ENCODE results near the gene ANKRD28.

ANKRD28 gene

DNA sequence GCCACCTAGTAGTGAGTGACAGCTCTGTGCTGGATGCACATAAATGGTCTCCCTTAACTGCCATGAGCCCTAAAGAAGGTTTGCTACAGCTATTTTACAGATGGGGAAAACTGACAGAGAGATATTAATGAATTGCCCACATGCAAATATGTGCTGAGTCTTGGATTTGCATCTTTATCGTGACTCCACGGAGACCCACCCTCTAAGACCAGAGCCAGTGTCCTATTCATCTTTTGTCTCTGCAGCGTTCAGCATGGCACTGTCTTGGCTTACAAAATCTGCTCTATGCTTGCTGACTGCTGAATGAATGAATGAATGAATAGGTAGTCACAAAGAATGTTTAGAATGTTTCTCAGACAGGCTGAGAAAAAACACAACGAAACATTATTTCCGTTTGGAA, 147.9 kb downstream of the ANKRD28 start:
- no peak for DNase-seq (ENCODE audit: extremely low read depth, insufficient read length)
- H3K36me3 ChIP-seq (ENCODE audit: control insufficient read depth, insufficient read depth, low read length): no peaks in the 10 kb centered on the region
- TF ChIP-seq, protein P1, sequence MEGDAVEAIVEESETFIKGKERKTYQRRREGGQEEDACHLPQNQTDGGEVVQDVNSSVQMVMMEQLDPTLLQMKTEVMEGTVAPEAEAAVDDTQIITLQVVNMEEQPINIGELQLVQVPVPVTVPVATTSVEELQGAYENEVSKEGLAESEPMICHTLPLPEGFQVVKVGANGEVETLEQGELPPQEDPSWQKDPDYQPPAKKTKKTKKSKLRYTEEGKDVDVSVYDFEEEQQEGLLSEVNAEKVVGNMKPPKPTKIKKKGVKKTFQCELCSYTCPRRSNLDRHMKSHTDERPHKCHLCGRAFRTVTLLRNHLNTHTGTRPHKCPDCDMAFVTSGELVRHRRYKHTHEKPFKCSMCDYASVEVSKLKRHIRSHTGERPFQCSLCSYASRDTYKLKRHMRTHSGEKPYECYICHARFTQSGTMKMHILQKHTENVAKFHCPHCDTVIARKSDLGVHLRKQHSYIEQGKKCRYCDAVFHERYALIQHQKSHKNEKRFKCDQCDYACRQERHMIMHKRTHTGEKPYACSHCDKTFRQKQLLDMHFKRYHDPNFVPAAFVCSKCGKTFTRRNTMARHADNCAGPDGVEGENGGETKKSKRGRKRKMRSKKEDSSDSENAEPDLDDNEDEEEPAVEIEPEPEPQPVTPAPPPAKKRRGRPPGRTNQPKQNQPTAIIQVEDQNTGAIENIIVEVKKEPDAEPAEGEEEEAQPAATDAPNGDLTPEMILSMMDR (IDR thresholded peaks at IDR 0.05; ENCODE audit: insufficient read depth, low read length, poor library complexity, severe bottlenecking): no peak
- no peaks in the 10 kb centered on the region for H3K27me3 ChIP-seq (replicated peaks; ENCODE audit: control insufficient read depth, insufficient read depth, low read length)
- no peak overlapping the region for H3K4me3 ChIP-seq (replicated peaks; ENCODE audit: low read depth, low read length)

DNA sequence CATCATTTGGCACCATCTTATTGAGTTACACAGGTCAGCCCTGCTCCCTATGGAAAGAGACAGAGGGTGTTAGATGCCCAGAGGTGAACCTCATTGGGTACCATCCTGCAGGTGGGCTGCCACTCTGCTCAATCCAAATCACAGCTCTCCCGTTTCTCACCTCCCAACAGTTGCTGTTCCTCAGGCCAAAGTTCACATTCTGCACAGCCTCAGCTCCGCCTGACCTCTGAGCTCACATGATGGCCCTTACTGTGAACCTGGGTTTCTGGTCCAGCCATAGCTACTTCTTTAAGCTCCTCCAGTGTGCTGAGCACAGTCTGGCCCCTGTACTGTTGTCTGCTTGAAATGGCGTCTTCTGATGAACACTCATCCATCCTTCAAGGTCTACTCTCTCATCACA, 148.4 kb downstream of the ANKRD28 start:
- Histone ChIP-seq H3K36me3 (ENCODE audit: control insufficient read depth, insufficient read depth, low read length) (no peaks in the 10 kb centered on the region), H3K27me3 (replicated peaks; ENCODE audit: control insufficient read depth, insufficient read depth, low read length) (no peaks in the 10 kb centered on the region), H3K4me3 (replicated peaks; ENCODE audit: low read depth, low read length) (no peak overlapping the region)
- no peak for DNase-seq (ENCODE audit: extremely low read depth, insufficient read length)
- TF ChIP-seq, protein P1 (IDR thresholded peaks at IDR 0.05; ENCODE audit: insufficient read depth, low read length, poor library complexity, severe bottlenecking): no peak

GRCh38 chr3:15647611-15648167, 150.1 kb downstream of the ANKRD28 start:
- H3K36me3 ChIP-seq (ENCODE audit: control insufficient read depth, insufficient read depth, low read length): no peaks in the 10 kb centered on the region
- DNase-seq (ENCODE audit: extremely low read depth, insufficient read length): peak; percentile 77
- no peaks in the 10 kb centered on the region for H3K27me3 ChIP-seq (replicated peaks; ENCODE audit: control insufficient read depth, insufficient read depth, low read length)
- TF ChIP-seq, protein P1 (IDR thresholded peaks at IDR 0.05; ENCODE audit: insufficient read depth, low read length, poor library complexity, severe bottlenecking): no peak
- no peak overlapping the region for H3K4me3 ChIP-seq (replicated peaks; ENCODE audit: low read depth, low read length)

GRCh38 chr3:15646851-15647511, 150.8 kb downstream of the ANKRD28 start:
- no peak for DNase-seq (ENCODE audit: extremely low read depth, insufficient read length)
- Histone ChIP-seq H3K4me3 (replicated peaks; ENCODE audit: low read depth, low read length) (no peak overlapping the region), H3K27me3 (replicated peaks; ENCODE audit: control insufficient read depth, insufficient read depth, low read length) (no peaks in the 10 kb centered on the region), H3K36me3 (ENCODE audit: control insufficient read depth, insufficient read depth, low read length) (no peaks in the 10 kb centered on the region)
- TF ChIP-seq, protein P1 (IDR thresholded peaks at IDR 0.05; ENCODE audit: insufficient read depth, low read length, poor library complexity, severe bottlenecking): no peak

- DNase-seq (ENCODE audit: extremely low read depth, insufficient read length): no peak
- Histone ChIP-seq H3K27me3 (replicated peaks; ENCODE audit: control insufficient read depth, insufficient read depth, low read length) (no peaks in the 10 kb centered on the region), H3K36me3 (ENCODE audit: control insufficient read depth, insufficient read depth, low read length) (no peaks in the 10 kb centered on the region), H3K4me3 (replicated peaks; ENCODE audit: low read depth, low read length) (no peak overlapping the region)
- TF ChIP-seq, protein P1 (IDR thresholded peaks at IDR 0.05; ENCODE audit: insufficient read depth, low read length, poor library complexity, severe bottlenecking): no peak
Observed at GRCh38 chr3:15645740-15646501, 151.9 kb downstream of the ANKRD28 start.

Measured in GM06990 (cell line).